ENCODE data around the gene GPRC5C. TPM values are rescaled to one million over a fixed set of nuclear protein-coding genes. Genes with fewer than 3 reads are reported as not detected.

GPRC5C gene
- total and polyA plus RNA-seq, 9 of the 15 experiments (the other 6 are each of a cell fraction or from before 2014, with no cell fraction given), result 0.28 to 9.0 (median 4.1) TPM

- ATAC-seq (no peak), DNase-seq (ENCODE audit: extremely low read depth in 1 of 4, low spot score in 3 of 4) (no peak), FAIRE-seq (no peak)
- in situ Hi-C loops (cut with MboI), result no loop called here
- peaks cover 5 to 23% of the 10 kb centered on the region in 2 experiments; a peak in 3 of 5 replicates for H3K27me3 ChIP-seq (ENCODE audit: control insufficient read depth in 2 of 2, insufficient read depth in 2 of 2, low read length in 2 of 2)
- no peak overlapping the region for H3K9ac ChIP-seq (ENCODE audit: insufficient read depth in 1 of 2, low read depth in 2 of 2, low read length in 2 of 2)
- BruUV-seq (replicated peaks), result no TSS peak
- peak; percentile 57 for TF ChIP-seq RBM25 (IDR thresholded peaks at IDR 0.05; ENCODE audit: low read depth, low read length, severe bottlenecking)
- TF ChIP-seq MECOM (CRISPR knock-in tag; IDR thresholded peaks at IDR 0.05), result no peak
- TF ChIP-seq ZFP36 (IDR thresholded peaks at IDR 0.05; ENCODE audit: low read depth, low read length, partially characterized antibody), result peak; percentile 53
- TF ChIP-seq BCOR (IDR thresholded peaks at IDR 0.05), result peak; percentile 18; the same call in 1 of the 2 replicates
- H3K27ac ChIP-seq (ENCODE audit: extremely low read depth, low read depth, low read length), result no peak overlapping the region
- no peak overlapping the region for H3K4me2 ChIP-seq (ENCODE audit: insufficient read depth, low read length)
- POLR2A ChIA-PET, result interaction anchor here (0.6 to 2.3 kb wide), 2 partner anchors 9 to 190 kb away, joined by 3 to 6 read pairs; no protein-coding TSS in a partner anchor
- H4K20me1 ChIP-seq (replicated peaks; ENCODE audit: control insufficient read depth, insufficient read depth, low read length), result no peaks in the 10 kb centered on the region
- no peaks in the 10 kb centered on the region for H3K36me3 ChIP-seq (ENCODE audit: control insufficient read depth, insufficient read depth, low read length)
- WGBS (ENCODE audit: insufficient coverage, low coverage, missing lambda C conversion rate), result 11% methylated on average over 3 of the region's 3 CpGs
- H3K9me3 ChIP-seq (replicated peaks; ENCODE audit: control insufficient read depth, insufficient read depth, low read depth, low read length), result no peaks in the 10 kb centered on the region
- H3K4me3 ChIP-seq, result no peak overlapping the region
- H2AFZ ChIP-seq (ENCODE audit: low read depth, low read length), result no peak overlapping the region
- intact Hi-C loops (cut with micrococcal nuclease), result no loop called here
- no peaks in the 10 kb centered on the region for H3K79me2 ChIP-seq (ENCODE audit: control insufficient read depth, insufficient read depth, low read length)
- H3K4me1 ChIP-seq (replicated peaks in 1 of 2; ENCODE audit: control insufficient read depth in 2 of 2, insufficient read depth in 2 of 2, low read length in 2 of 2), result peaks cover 0 to 8% of the 10 kb centered on the region in 2 experiments; a peak in 4 of 5 replicates
- CTCF ChIA-PET (ENCODE audit: low intra/inter-chr PET ratio), result no interaction called here
- no peaks in the 10 kb centered on the region for H3K9me1 ChIP-seq (ENCODE audit: control insufficient read depth, insufficient read depth, low read length)
Observed at GRCh38 chr17:74471341-74471740, 39.5 kb downstream of the GPRC5C start.

- DNase-seq (ENCODE audit: extremely low read depth in 1 of 4, low spot score in 3 of 4) (no peak), ATAC-seq (no peak), FAIRE-seq (no peak)
- Histone ChIP-seq H3K4me3 (no peak overlapping the region), H3K9ac (ENCODE audit: insufficient read depth in 1 of 2, low read depth in 2 of 2, low read length in 2 of 2) (no peak overlapping the region), H3K9me3 (replicated peaks; ENCODE audit: control insufficient read depth, insufficient read depth, low read depth, low read length) (no peaks in the 10 kb centered on the region), H3K79me2 (ENCODE audit: control insufficient read depth, insufficient read depth, low read length) (no peaks in the 10 kb centered on the region), H2AFZ (ENCODE audit: low read depth, low read length) (no peak overlapping the region), H3K36me3 (ENCODE audit: control insufficient read depth, insufficient read depth, low read length) (no peaks in the 10 kb centered on the region), H3K27me3 (ENCODE audit: control insufficient read depth in 2 of 2, insufficient read depth in 2 of 2, low read length in 2 of 2) (peaks cover 5 to 28% of the 10 kb centered on the region in 2 experiments; a peak in 3 of 5 replicates), H4K20me1 (replicated peaks; ENCODE audit: control insufficient read depth, insufficient read depth, low read length) (no peaks in the 10 kb centered on the region), H3K4me2 (ENCODE audit: insufficient read depth, low read length) (no peak overlapping the region), H3K9me1 (ENCODE audit: control insufficient read depth, insufficient read depth, low read length) (no peaks in the 10 kb centered on the region), H3K27ac (ENCODE audit: extremely low read depth, low read depth, low read length) (no peak overlapping the region), H3K4me1 (replicated peaks in 1 of 2; ENCODE audit: control insufficient read depth in 2 of 2, insufficient read depth in 2 of 2, low read length in 2 of 2) (peaks cover 0 to 3% of the 10 kb centered on the region in 2 experiments; a peak in 3 of 5 replicates)
- no TSS peak for BruUV-seq (replicated peaks)
- intact Hi-C loops (cut with micrococcal nuclease), result no loop called here
- ChIA-PET POLR2A (no interaction called here), CTCF (ENCODE audit: low intra/inter-chr PET ratio) (no interaction called here)
- WGBS (ENCODE audit: insufficient coverage, low coverage, missing lambda C conversion rate), result 2% methylated on average over 4 of the region's 4 CpGs
- in situ Hi-C loops (cut with MboI), result no loop called here
- TF ChIP-seq MAFF (IDR thresholded peaks at IDR 0.05; ENCODE audit: low read length), result no peak
- no peak for TF ChIP-seq IRF1 (CRISPR knock-in tag; IDR thresholded peaks at IDR 0.05; ENCODE audit: borderline replicate concordance)
- no peak for TF ChIP-seq CCAR2 (IDR thresholded peaks at IDR 0.05; ENCODE audit: low read depth, low read length)
- no peak for TF ChIP-seq RBFOX2 (IDR thresholded peaks at IDR 0.05; ENCODE audit: low read depth, low read length)
- TF ChIP-seq HNRNPUL1 (IDR thresholded peaks at IDR 0.05; ENCODE audit: low read length), result no peak
- TF ChIP-seq CLOCK (CRISPR knock-in tag; IDR thresholded peaks at IDR 0.05; ENCODE audit: borderline replicate concordance), result no peak
- no peak for TF ChIP-seq HDAC3 (IDR thresholded peaks at IDR 0.05; ENCODE audit: borderline replicate concordance, partially characterized antibody)
- TF ChIP-seq POLR2B (IDR thresholded peaks at IDR 0.05; ENCODE audit: low read depth, partially characterized antibody), result no peak
- TF ChIP-seq FUS (optimal IDR thresholded peaks at IDR 0.05; ENCODE audit: low read depth, low read length), result no peak
Observed at GRCh38 chr17:74472890-74473289, 41.0 kb downstream of the GPRC5C start.
